WERI-Rb-1 (cell line): ENCODE results near the gene GUCD1.
"Not testable (repeated sequence)": the region's sequence is repeated elsewhere in the genome, so short reads cannot be mapped to it uniquely, and the experiment has no call there.

Experiments used
- DNase-seq: peaks from one replicate; pipeline ENCODE4 v3.0.0-alpha.2; 2020
- H3K27ac ChIP-seq: fragments of 250-450 bp; sonication (Bioruptor Pico); 2 replicates; pipeline ENCODE4 v1.5.1; 2020; ENCODE audit warnings: mild to moderate bottlenecking, moderate library complexity
- H3K27me3 ChIP-seq: fragments of 250-450 bp; sonication (Bioruptor Pico); 2 replicates; pipeline ENCODE4 v1.5.1; 2021; ENCODE audit warnings: mild to moderate bottlenecking, low read depth, moderate library complexity; ENCODE audit not compliant: insufficient read depth, severe bottlenecking
- H3K36me3 ChIP-seq: fragments of 250-450 bp; sonication (Bioruptor Pico); 2 replicates; pipeline ENCODE4 v1.5.1; 2020; ENCODE audit warnings: mild to moderate bottlenecking, moderate library complexity
- H3K4me3 ChIP-seq: 2 replicates; pipeline ENCODE4 v1.5.1; 2011; ENCODE audit warnings: low read depth, mild to moderate bottlenecking, control low read depth, low read length
- H3K9me3 ChIP-seq: fragments of 250-450 bp; sonication (Bioruptor Pico); 2 replicates; pipeline ENCODE4 v1.5.1; 2021; ENCODE audit warnings: mild to moderate bottlenecking, moderate library complexity; ENCODE audit not compliant: severe bottlenecking
- CTCF ChIP-seq: IDR thresholded peaks from 2 replicates; pipeline ENCODE4 v1.5.1; 2011; ENCODE audit warnings: low read depth, mild to moderate bottlenecking, control low read depth, inconsistent platforms, low read length

Gene GUCD1

GRCh38 chr22:24555165-24556039 lies 464 bp upstream of the GUCD1 start, which contains the start of gene SNRPD3:
SNRPD3 (plus strand) TSS chr22:24555999; CDS start chr22:24557675, 1,676 bp downstream.
- TF ChIP-seq CTCF: no peak
- peaks cover 48% of the 10 kb centered on the region for H3K36me3 ChIP-seq
- no peaks in the 10 kb centered on the region for H3K27me3 ChIP-seq
- DNase-seq: peak; percentile 99
- no peaks in the 10 kb centered on the region for H3K9me3 ChIP-seq
- H3K4me3 ChIP-seq: peak within 1 kb of the TSS; percentile 99
- peak within 1 kb of the TSS; percentile 96 for H3K27ac ChIP-seq

GRCh38 chr22:24553597-24554312 lies 1.2 kb downstream of the GUCD1 start:
- Histone ChIP-seq H3K9me3 (no peaks in the 10 kb centered on the region), H3K4me3 (peak overlapping the region; percentile 84), H3K36me3 (peaks cover 45% of the 10 kb centered on the region), H3K27ac (peak overlapping the region; percentile 88), H3K27me3 (no peaks in the 10 kb centered on the region)
- no peak for DNase-seq
- TF ChIP-seq CTCF: no peak

GRCh38 chr22:24552503-24553286 lies 2.2 kb downstream of the GUCD1 start:
- H3K9me3 ChIP-seq, DNase-seq, H3K4me3 ChIP-seq, H3K27me3 ChIP-seq: not testable (repeated sequence)
- peak overlapping the region; percentile 88 for H3K27ac ChIP-seq
- peaks cover 43% of the 10 kb centered on the region for H3K36me3 ChIP-seq

- no peak overlapping the region for H3K4me3 ChIP-seq
- no peaks in the 10 kb centered on the region for H3K27me3 ChIP-seq
- peaks cover 48% of the 10 kb centered on the region for H3K36me3 ChIP-seq
- DNase-seq: no peak
- H3K27ac ChIP-seq: no peak overlapping the region
- no peak for TF ChIP-seq CTCF
- H3K9me3 ChIP-seq: no peaks in the 10 kb centered on the region
These were observed 4.0 kb downstream of the GUCD1 start for GRCh38 chr22:24550902-24551435.

- Histone ChIP-seq H3K27me3 (no peaks in the 10 kb centered on the region), H3K4me3 (no peak overlapping the region), H3K27ac (no peak overlapping the region), H3K9me3 (no peaks in the 10 kb centered on the region), H3K36me3 (peaks cover 52% of the 10 kb centered on the region)
- no peak for TF ChIP-seq CTCF
- no peak for DNase-seq
These were observed 4.7 kb downstream of the GUCD1 start for GRCh38 chr22:24550028-24550901.
